ENCODE data around the gene CD47. TPM values are rescaled to one million over a fixed set of nuclear protein-coding genes. Genes with fewer than 3 reads are reported as not detected.

The CD47 gene
- total RNA-seq, 1 donor from 2014 or later = 54.5 TPM

- Histone ChIP-seq H3K36me3 (ENCODE audit: control insufficient read depth, insufficient read depth, low read length) (no peaks in the 10 kb centered on the region), H3K4me3 (ENCODE audit: low read depth, low read length) (no peak overlapping the region), H3K27me3 (ENCODE audit: control insufficient read depth, insufficient read depth, low read length) (no peaks in the 10 kb centered on the region)
- no peak for TF ChIP-seq CTCF (IDR thresholded peaks at IDR 0.05; ENCODE audit: insufficient read depth, low read length, poor library complexity, severe bottlenecking)
- no peak for DNase-seq (ENCODE audit: low read depth)
Observed at GRCh38 chr3:108103886-108104797, 13.3 kb upstream of the CD47 start.

- no peaks in the 10 kb centered on the region for H3K36me3 ChIP-seq (ENCODE audit: control insufficient read depth, insufficient read depth, low read length)
Observed at GRCh38 chr3:108103040-108103751, 12.4 kb upstream of the CD47 start.

GRCh38 chr3:108102420-108103039 is 11.7 kb upstream of the CD47 start:
- H3K36me3 ChIP-seq (ENCODE audit: control insufficient read depth, insufficient read depth, low read length) = no peaks in the 10 kb centered on the region
- no peak for DNase-seq (ENCODE audit: low read depth)
- H3K27me3 ChIP-seq (ENCODE audit: control insufficient read depth, insufficient read depth, low read length) = no peaks in the 10 kb centered on the region
- TF ChIP-seq CTCF (IDR thresholded peaks at IDR 0.05; ENCODE audit: insufficient read depth, low read length, poor library complexity, severe bottlenecking) = no peak
- H3K4me3 ChIP-seq (ENCODE audit: low read depth, low read length) = no peak overlapping the region

More at GRCh38 chr3:108103040-108103751, 12.4 kb upstream of the CD47 start:
- no peak for TF ChIP-seq CTCF (IDR thresholded peaks at IDR 0.05; ENCODE audit: insufficient read depth, low read length, poor library complexity, severe bottlenecking)
- DNase-seq (ENCODE audit: low read depth) = no peak
- Histone ChIP-seq H3K27me3 (ENCODE audit: control insufficient read depth, insufficient read depth, low read length) (no peaks in the 10 kb centered on the region), H3K4me3 (ENCODE audit: low read depth, low read length) (no peak overlapping the region)

GRCh38 chr3:108100906-108101660 is 10.3 kb upstream of the CD47 start:
- no peak for TF ChIP-seq CTCF (IDR thresholded peaks at IDR 0.05; ENCODE audit: insufficient read depth, low read length, poor library complexity, severe bottlenecking)
- no peak for DNase-seq (ENCODE audit: low read depth)
- Histone ChIP-seq H3K4me3 (ENCODE audit: low read depth, low read length) (no peak overlapping the region), H3K27me3 (ENCODE audit: control insufficient read depth, insufficient read depth, low read length) (no peaks in the 10 kb centered on the region), H3K36me3 (ENCODE audit: control insufficient read depth, insufficient read depth, low read length) (no peaks in the 10 kb centered on the region)

- DNase-seq (ENCODE audit: low read depth) = no peak
- Histone ChIP-seq H3K4me3 (ENCODE audit: low read depth, low read length) (no peak overlapping the region), H3K27me3 (ENCODE audit: control insufficient read depth, insufficient read depth, low read length) (no peaks in the 10 kb centered on the region), H3K36me3 (ENCODE audit: control insufficient read depth, insufficient read depth, low read length) (no peaks in the 10 kb centered on the region)
- TF ChIP-seq CTCF (IDR thresholded peaks at IDR 0.05; ENCODE audit: insufficient read depth, low read length, poor library complexity, severe bottlenecking) = no peak
Observed at GRCh38 chr3:108099679-108100428, 9.0 kb upstream of the CD47 start.

Measured in kidney epithelial cell (primary cell).